OCI-LY3 (cell line): ENCODE results near the gene RBFA.

ENCODE experiments used
- CTCF ChIP-seq: fragments of 200-600, 300-600 bp; sonication (generic); IDR thresholded peaks from 2 replicates; pipeline ENCODE4 v1.5.1; 2014; ENCODE audit warnings: antibody characterized with exemption, low read length, low read depth
- EZH2phosphoT487 ChIP-seq: fragments of 200-600 bp; shearing (Covaris generic); IDR thresholded peaks from 2 replicates; pipeline ENCODE4 v1.6.1; 2018; ENCODE audit warnings: antibody characterized with exemption, mixed run types, low read depth

- no peak for TF ChIP-seq EZH2phosphoT487
- no peak for TF ChIP-seq CTCF
Measured at GRCh38 chr18:80035997-80036396, 1.8 kb downstream of the RBFA start.
